HG03558 (cell line): ENCODE measurements around the gene TEX26.
"Not testable (repeated sequence)": the region's sequence is repeated elsewhere in the genome, so short reads cannot be mapped to it uniquely, and the experiment has no call there.

Experiments
- ATAC-seq: cut with Tn5 transposase; IDR thresholded peaks from one replicate; pipeline ENCODE4 v1.9.1; 2021; ENCODE audit warnings: moderate number of reproducible peaks; ENCODE audit not compliant: unreplicated experiment; ENCODE audit errors: extremely low read depth

Gene TEX26

DNA sequence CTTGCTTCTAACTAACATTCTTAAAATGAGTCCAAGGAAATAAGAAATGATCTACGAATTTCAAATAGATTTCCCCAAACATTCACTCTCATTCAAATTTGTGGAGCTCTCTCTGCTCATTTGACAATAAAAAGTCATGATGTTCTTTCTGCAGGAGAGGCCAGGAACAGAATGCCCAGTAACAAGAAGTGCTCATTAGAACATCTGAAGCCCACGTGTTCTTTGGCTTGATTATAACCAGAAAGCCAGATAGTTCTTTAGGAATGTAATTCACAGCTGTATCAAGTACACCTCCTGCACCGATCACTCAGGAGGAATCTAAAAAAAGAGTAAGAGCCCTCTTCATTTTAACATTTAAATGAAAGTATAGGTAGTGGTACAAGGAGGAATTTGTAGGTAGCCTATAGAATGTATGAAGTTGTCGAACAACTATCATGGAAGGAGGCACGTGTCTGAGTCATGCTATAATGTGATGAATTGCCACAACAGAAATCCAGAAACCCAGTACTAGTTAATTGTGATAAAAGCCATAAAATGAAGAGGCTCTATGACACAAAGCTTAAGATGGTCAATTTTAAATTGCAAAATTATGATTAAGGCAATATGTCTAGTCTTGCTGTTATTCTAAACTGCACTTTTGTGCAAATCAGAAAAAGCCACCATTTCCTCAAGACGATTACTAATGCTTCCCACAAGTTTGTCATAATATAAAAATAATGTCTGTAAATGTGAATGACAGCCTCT, 13.6 kb upstream of the TEX26 start:
- no peak for ATAC-seq

DNA sequence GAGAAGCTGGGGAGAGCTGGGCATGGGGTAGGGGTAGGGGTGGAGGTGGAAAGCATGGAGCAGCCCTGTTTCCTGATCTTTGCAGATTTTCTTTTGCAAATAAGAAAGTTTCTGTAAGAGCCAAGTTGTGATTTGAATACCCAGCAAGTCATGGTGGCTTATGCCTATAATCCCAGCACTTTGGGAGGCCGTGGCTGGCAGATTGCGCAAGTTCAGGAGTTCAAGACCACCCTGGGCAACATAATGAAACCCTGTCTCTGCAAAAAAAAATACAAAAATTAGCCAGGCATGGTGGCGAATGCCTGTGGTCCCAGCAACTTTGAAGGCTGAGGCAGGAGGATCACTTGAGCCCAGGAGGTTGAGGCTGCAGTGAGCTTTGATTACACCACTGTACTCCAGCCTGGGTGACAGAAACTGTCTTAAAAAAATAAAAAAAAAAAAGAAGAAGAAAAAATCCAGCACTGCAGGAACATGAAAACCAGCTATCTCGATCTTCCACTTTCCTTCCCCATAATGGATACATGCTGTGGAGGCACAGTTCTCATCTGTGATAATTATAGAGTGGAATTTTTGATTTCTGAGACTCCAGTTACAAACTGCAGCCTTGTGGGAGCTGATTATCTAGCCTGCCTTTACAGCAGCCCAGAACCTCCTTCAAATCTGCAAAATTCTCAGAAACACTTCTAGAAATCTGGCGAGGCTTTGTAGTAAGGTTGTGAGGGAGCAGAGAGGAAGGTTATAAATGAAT, 12.1 kb upstream of the TEX26 start:
- no peak for ATAC-seq

DNA sequence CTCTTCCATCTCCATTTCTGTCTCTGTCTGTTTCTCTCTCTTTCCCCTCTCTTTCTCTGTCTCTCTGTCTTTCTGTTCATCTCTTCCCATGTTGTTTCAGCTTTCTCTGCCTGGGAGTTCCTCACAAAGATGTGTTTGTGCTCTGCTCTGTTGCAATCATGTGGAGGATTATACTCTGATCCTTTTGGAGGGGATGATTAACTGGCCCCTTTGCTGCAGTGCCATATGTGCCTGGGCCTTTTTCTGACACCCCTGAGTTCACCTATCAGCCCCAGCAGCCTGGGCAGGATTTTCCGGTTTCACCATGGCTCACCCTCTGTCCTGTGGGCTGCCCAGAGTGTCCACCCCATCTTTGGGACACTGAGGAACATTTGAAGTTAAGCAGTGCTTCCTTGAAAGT, 9.0 kb upstream of the TEX26 start:
- no peak for ATAC-seq

DNA sequence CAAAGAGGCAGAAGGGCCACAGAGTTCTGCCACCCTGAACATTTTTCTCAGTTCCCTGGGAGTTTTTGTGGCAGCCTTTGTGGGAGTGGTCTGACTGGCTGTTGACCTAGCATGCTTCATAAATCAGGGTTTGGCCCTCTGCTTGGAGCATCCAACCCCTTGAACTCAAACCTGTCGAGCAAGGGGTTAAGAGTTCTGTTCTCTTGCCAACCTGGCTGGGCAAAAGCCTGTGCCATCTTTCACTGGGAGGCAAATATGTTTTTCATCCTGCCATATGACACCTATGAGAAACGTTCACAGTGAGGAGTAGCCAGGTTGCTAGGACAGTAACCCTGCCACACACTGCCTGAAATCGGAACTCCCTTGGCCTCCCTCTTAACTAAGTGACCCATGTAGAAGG, 7.7 kb upstream of the TEX26 start:
- no peak for ATAC-seq

DNA sequence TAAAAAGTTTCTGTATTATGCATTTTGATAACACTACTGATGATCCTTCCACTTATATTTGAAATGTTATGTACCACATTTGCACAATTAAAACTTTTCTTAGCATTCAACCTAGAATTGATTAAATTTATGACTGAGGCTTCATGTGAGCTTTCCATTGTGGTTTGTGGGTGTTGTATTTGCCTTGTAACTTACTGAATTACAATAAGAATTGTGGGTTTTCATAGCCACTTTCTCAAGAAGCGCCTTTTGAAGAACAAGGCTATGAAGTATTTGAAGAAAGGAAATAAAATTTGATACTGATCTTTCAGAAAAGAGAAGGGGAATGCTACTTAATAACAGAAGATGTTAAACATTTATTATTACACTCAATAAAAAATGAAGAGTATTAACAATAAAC, 7.0 kb upstream of the TEX26 start:
- ATAC-seq: no peak

DNA sequence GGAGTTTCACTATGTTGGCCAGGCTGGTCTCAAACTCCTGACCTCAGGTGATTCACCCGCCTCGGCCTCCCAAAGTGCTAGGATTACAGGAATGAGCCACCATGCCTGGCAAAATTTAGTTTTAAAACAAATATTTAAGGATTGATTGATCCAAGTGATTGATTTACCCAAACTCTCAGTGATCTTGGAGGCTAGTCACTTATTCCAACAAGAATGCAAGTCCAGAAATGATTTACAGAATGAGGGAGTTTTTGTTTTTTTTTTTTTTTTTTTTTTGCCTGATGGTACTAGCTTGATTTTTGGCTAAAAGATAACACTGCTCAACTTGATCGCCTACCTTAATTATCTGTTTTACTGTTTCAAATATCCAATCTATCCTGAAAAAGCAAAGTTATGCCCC, 5.7 kb upstream of the TEX26 start:
- no peak for ATAC-seq

DNA sequence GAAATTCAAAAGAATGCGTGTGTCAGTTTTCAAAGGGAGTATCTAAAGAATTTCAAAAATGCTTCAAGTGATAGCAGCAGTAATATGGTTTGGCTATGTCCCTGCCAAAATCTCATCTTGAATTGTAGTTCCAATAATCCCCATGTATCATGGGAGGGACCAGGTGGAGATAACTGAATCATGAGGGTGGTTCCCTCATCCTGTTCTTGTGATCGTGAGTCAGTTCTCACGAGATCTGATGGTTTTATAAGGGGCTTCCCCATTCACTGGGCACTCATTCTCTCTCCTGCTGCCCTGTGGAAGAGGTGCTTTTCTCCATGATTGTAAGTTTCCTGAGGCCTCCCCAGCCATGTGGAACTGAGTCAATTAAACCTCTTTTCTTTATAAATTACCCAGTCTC, 5.3 kb upstream of the TEX26 start:
- not testable (repeated sequence) for ATAC-seq

DNA sequence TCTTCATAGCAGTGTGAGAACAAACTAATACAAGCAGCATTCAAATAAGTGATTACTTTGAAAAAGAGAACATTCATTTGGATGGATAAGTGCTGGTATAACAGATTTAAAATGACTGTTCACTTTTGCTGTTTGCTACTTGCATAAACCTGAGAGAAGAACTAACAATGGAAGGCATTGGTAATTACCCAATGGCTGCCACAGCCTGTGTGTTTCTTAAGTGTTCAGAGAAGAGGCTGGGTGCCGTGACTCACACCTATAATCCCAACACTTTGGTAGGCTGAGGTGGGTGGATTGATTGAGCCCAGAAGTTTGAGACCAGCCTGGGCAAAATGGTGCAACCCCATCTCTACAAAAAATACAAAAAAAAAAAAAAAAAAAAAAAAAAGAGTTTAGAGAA, 4.9 kb upstream of the TEX26 start:
- ATAC-seq: no peak

DNA sequence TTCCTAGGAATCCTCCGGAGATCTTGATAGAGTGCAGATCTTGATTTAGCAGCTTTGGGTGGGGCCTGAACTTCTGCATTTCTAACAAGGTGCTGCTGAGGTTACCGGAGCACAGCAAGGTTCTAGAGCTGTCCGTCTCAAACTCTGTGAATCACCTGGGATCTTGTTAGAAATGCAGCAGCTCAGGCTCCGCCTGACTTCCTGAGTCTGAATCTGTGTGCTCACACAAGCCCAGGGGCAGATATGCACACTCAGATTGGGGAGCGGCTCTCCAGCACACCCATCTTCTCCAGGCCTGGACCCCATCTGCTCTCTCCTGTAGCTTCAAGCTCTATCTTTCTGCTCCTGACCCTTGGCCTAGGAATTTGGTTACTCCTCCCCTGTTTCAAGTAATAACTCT, 3.5 kb upstream of the TEX26 start:
- no peak for ATAC-seq

DNA sequence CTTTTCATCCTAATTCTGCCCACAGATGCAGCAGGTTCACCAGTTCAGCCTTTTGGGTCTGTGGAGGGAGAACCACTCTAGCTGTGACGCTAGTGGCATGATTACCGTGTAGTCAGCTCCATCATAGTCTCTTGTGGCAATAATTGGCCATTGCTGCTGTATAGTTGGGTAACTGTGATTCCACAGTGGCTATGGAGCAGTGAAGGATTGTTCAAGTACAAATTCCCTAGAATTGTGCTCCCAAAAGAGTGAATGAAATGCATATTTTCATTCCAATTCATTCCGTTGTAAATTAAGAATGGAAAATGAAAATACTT, 856 bp downstream of the TEX26 start:
- no peak for ATAC-seq

DNA sequence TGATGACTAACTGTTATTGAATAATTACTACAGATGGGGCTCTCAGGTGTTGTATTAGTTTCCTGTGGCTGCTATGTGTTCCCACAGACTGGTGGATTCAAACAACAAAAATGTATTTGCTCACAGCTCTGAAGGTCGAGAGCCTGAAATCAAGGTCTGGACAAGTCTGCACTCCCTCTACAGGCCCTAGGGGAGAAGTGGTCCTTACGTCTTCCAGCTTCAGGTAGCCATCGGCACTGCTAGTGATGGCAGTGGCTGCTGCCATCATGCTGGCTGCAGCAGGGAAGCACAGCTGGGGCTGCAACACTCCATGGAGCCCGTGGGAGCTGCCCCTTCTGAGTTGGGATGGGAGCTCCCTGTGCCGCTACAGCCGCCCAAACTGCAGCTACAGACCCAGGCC, 1.9 kb downstream of the TEX26 start:
- no peak for ATAC-seq

DNA sequence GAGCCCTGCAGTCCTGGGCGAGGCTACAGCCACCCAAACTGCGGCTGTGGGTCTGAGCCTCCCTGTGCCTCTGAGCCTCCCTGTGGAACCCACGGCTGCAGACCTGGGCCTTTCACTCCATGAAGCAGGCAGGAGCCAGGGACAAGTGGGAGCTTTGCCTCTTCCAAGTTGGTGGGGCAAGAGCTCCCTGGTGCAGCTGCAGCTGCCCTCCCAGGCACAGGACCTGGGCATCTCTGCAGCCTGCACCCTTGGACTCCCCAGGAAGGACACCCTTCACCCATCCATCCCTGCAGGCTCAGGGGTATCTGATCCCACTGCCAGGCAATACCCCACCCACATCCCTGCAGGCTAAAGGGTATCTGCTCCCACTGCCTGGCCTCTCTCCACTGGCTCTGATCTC, 2.3 kb downstream of the TEX26 start:
- no peak for ATAC-seq

DNA sequence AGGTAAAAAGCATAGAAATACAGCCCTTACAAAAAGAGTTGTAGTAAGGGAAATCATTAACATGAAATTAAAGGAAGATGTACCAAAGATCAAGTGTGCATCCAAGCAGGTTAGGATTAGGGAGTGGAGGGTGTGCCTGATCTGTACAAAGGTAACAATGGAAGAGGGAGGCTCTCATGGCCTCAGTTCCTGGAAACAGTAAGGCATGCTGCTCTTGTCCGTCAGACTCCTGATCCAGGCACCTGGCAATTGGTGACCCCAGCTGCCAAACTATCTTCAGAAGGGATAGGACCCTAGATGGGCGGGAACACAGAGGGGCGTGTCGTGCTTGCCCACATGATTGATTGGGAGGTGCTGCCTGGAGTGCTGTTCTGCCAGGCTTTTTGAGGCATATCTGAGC, 4.5 kb downstream of the TEX26 start:
- ATAC-seq: no peak

DNA sequence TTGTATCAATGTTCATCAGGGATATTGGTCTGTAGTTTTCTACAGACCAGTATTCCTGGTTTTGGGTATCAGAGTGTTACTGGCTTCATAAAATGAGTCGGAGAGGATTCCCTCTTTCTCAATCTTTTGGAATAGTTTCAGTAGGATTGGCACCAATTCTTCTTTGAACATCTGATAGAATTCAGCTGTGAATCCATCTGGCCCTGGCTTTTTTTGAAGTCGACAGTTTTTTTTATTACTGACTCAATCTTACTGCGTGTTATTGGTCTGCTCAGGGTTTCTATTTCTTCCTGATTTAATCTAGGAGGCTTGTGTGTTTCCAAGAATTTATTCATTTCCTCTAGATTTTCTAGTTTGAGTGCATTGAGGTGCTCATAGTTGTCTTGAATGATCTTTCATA, 11.4 kb downstream of the TEX26 start:
- ATAC-seq: no peak

DNA sequence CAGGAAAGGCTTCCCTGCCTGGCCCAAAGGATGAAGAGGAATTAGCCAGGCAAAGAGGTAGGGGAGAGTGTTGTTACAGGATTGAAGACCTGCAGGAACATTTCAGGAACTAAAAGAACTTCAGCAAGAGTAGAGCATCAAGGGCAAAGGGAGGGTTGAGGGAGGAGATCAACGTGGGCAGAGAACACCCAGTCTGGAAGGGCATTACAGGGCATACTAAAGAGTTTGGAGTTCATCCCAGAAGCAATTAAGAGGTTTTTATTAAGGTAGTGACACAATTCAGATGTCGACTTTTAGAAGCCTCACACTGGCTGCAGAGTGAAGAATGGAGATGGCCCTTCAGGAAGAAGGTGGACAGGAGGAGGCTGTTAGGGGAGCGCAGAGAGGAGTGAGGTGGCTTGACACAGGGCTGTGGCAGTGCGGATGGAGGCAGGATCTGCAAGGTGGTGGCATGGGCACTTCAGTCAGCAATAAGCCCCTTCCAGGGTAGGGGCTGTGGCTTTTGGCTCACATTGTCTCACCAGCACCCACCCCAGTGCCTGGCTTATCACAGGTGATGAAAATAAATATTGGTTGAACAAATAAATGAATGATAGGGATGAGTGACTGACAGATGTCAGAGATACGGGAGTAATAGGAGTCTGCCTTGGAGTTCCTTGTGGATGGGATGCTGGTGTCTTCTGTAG, 24.9 kb downstream of the TEX26 start:
- no peak for ATAC-seq

DNA sequence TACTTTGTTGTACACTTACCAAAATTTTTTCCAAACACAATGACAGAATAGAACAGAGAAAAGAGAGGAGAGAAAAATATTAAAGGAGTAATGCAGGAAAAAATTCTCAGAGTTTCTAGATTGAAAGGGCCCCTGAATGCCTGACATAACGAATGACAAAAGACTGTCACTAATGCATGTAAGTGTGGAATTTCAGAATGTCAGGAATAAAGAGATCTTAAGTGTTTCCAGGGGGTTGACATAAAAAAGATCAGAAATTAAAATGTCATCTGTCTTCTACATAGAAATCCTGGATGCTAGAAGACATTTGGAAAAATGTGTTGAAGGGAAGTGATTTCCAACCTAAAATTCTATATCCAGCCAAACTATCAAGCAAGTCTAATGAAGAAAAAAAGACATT, 27.2 kb downstream of the TEX26 start:
- ATAC-seq: no peak

DNA sequence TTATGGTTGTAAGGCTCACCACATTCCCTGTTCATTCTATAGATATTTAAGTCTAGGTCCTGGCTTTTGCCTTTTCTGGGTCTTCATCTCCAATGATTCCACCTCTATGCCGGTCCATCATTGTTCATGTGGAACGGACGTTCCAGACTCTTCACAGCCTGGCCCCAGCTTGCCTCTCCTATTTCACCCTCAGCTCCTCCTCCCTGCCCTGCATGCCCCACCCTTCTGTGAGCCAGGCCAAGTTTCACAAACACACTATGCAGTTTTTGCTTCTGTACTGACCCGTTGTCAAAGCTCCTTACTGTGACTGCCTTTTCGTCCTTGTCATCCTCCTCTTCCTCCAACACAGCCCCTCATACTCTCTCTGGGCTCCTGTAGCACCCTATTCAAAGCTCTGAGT, 31.3 kb downstream of the TEX26 start:
- ATAC-seq: no peak

DNA sequence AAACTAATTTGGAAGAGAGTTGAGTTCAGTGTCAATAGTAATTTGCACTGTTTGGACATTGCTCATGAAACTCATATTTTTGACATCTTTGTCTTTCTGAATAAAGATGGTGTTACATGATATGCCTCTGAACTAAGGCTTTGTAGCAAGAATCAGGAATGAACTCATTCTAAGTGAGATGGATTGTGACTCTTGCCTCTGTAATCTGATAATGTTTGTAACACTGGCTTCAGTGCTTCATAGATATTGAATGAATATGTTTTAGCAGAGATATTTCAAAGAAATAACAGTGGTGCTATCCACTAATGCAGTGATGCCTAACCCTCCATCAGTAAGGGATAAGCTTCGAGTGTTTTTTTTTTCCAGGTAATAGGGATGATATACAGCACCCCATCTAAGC, 32.9 kb downstream of the TEX26 start:
- no peak for ATAC-seq

DNA sequence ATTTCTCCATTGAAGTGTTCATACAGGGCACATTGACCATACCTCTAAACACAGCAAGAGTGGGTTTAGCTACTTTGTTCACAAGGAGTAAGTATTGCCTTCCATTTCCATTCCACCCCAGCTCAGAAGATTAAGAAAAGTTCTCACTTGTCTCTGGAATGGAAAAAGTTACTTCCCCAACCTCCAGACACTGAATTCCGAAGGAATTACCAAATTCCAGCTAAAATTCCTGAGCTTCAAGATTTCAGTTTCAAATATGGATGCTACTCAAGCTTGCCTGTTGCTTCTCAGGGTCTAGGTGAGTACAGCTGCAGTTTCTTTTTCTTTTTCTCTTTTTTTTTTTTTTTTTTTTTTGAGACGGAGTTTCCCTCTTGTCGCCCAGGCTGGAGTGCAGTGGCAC, 33.6 kb downstream of the TEX26 start:
- ATAC-seq: no peak

DNA sequence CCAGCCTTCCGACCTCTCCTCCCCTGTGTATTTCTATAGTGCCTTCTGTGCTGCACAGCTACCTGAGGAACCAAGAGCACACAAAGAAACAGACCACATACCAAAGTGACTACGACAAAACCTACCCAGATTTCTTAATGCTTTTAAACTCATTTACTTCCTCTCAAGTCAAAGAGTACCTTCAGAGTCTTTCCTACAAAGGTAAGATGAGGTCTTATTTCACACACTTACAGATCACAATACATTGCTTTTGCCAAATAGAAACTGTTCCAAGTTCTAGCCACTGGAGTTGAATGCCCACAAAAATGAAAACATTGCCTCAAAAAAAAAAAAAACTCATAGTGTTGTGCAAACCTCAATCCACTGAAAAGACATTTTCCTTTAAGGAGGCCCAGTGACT, 36.4 kb downstream of the TEX26 start:
- no peak for ATAC-seq

DNA sequence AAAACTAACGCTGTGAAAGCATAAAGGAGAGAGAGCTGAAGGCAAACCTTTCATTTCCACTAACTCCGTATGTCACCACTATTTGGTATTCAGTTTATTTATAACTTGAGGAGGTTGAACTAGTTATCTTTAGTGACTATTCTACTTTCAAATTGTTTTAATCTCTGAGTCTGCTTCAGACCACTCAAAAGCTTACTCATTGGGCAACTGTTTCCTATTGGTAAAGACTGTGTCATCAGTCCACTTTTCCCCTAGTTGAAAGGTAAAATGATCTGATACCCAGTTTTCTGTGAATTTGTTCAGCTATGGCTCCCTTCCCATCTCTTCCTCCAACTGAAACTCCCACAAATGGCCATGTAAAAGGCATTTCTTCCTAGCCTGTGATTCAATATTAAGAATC, 39.1 kb downstream of the TEX26 start:
- ATAC-seq: no peak

DNA sequence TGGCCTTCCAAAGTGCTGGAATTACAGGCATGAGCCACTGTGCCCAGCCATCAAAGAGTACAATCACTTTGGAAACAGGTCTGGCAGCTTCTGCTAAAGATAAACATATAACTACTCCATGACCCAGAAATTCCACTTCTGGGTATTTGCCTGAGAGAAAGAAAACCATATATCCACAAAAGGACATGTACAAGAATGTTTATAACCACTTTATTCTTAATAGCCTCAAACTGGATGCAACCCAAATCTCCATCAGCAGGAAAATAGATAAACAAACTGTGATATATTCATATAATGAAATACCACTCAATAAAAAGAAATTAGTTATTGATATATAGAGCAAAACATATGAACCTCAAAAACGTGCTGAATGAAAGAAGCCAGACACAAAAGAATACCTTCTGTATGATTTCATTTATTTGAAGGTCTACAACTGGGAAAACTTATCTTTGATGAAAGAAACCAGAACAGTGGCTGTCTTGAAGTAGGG, 40.5 kb downstream of the TEX26 start:
- ATAC-seq: no peak
